Fibroblast of mammary gland (primary cell): ENCODE measurements around the gene ATXN1.
"Not testable (repeated sequence)": the region's sequence is repeated elsewhere in the genome, so short reads cannot be mapped to it uniquely, and the experiment has no call there.

Experiments used
- DNase-seq: peaks from one replicate; pipeline ENCODE4 v3.0.0-alpha.2; 2010; ENCODE audit warnings: low read depth
- H3K4me3 ChIP-seq: 2 replicates; pipeline ENCODE4 v1.5.1; 2011; ENCODE audit warnings: low read depth, mild to moderate bottlenecking, low read length, moderate library complexity; ENCODE audit not compliant: control insufficient read depth
- TF ChIP-seq, protein P1 (sequence below): conservative IDR thresholded peaks from 2 replicates; pipeline ENCODE4 v1.5.1; 2011; ENCODE audit warnings: low read depth, low read length, inconsistent platforms; ENCODE audit not compliant: control insufficient read depth, insufficient read depth

Gene ATXN1

DNA sequence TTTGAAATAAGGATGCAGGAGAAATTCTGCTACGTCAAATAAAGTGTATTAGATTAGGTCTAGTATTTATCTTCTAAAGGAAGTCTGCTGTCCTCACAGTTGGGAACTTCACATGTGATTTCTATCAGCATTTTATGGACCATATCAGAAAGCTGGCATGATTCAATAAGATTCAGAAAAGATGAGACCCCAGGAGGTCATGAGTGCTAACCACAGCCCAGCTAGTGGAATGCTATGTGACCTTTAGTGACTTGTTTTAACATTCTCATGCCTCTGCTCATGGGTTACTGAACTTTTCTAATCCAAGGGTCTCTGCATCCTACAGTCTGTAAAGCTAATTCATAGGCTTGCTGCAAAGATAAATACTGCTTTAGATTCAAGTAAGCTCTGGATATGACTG, 372.8 kb downstream of the ATXN1 start:
- DNase-seq: no peak
- H3K4me3 ChIP-seq: no peak overlapping the region
- TF ChIP-seq, protein P1, sequence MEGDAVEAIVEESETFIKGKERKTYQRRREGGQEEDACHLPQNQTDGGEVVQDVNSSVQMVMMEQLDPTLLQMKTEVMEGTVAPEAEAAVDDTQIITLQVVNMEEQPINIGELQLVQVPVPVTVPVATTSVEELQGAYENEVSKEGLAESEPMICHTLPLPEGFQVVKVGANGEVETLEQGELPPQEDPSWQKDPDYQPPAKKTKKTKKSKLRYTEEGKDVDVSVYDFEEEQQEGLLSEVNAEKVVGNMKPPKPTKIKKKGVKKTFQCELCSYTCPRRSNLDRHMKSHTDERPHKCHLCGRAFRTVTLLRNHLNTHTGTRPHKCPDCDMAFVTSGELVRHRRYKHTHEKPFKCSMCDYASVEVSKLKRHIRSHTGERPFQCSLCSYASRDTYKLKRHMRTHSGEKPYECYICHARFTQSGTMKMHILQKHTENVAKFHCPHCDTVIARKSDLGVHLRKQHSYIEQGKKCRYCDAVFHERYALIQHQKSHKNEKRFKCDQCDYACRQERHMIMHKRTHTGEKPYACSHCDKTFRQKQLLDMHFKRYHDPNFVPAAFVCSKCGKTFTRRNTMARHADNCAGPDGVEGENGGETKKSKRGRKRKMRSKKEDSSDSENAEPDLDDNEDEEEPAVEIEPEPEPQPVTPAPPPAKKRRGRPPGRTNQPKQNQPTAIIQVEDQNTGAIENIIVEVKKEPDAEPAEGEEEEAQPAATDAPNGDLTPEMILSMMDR: no peak

DNA sequence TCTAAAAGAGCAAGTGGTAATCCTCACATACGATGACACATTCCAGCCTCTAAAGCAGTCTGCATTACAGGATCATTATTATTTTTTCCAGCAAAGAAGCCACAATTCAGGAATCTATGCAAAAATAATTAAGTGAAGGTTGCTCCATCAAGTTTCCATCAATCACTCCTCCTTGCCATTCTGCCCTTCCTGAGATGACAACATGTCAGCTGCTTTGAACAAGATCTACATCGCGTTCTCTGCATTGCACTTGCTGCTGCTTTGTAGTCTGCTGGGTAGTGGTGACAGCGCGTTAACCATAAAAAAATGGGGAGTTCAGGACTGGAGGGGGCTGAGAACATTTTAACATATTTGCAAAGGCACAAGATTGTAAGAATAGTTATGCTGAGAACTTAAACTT, 375.2 kb downstream of the ATXN1 start:
- TF ChIP-seq, protein P1: no peak
- no peak for DNase-seq
- H3K4me3 ChIP-seq: no peak overlapping the region

DNA sequence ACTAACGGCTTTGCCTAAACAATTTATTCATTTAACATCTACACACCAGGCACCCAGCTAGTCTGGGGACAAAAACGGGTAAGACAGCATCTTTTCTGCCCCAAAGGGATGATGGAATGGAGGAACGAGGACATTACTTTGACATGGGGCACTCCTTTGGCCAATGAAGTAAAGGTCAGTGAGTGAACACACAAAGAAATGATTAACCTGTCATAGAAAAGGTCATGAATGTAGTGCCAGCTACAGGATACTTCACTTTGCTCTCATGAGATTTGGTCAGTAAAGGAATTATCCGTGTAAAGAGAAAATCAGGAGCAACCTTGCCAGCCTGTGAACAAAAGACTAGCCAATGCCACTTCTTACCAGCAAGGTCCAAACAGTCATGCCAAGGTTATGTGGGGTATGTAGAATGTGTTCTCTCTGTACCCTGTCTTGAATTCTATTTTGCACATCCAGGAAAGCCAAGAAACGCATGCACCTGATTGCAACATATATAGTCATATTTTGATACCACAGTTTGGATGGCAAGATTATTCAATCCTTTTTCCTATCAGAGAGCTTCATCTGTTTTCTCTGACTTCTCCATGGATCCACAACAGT, 377.6 kb downstream of the ATXN1 start:
- DNase-seq: no peak
- TF ChIP-seq, protein P1: no peak
- H3K4me3 ChIP-seq: no peak overlapping the region

DNA sequence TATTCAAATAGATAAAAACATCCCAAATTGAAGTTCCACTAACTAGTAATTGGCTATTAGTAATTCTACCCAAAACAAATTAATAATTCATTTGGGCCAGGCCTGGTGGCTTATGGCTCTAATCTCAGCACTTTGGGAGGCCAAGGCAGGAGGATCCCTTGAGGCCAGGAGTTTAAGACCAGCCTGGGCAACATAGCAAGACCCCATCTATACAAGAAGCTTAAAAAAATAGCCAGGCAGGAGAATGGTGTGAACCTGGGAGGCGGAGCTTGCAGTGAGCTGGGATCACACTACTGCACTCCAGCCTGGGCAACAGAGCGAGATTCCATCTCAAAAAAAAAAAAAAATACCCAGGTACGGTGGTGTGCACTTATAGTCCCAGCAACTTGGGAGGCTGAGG, 379.3 kb downstream of the ATXN1 start:
- not testable (repeated sequence) for DNase-seq, H3K4me3 ChIP-seq

DNA sequence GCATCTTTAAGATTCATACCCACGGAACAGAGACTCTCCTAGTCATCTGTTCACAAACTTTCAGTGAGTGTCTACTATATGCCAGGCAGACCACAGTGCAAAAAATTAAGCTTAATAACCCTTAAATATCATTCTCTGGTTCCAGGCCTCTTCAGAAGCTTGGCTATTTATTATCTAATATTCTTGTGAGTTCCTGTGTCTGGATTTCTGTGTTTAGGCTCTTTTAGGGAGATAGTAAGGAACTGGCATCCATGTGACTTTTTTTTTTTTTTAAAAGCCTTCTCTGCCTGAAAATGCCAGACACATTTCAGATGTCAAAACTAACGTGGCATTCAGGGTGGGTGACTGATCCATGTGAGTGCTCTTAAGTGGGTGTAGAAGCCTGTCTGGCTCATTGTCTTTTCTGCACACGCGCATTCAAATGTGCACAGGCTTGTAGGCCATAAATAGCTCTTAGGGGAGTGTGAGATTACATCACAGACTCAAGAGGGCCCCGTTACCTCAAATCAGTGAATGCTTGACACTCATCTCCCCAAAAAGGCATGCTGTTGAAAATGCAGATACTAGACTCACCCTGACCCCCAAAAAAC, 380.9 kb downstream of the ATXN1 start:
- no peak overlapping the region for H3K4me3 ChIP-seq
- DNase-seq: no peak
- TF ChIP-seq, protein P1: no peak

DNA sequence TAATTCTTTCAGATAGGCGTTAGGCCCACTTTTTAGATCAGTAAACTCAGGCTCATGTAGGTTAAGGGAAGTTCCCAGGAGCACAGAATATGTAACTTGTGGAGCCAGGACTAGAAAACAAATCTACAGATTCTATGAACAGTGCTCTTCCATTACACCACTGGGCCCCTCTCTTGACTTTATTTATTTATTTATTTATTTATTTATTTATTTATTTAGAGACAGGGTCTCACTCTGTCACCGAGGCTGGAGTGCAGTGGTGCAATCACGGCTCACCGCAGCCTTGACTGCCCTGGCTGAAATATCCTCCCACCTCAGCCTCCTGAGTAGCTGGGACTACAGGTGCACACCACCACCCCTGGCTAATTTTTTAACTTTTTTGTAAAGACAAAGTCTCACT, 382.9 kb downstream of the ATXN1 start:
- H3K4me3 ChIP-seq, DNase-seq: not testable (repeated sequence)

DNA sequence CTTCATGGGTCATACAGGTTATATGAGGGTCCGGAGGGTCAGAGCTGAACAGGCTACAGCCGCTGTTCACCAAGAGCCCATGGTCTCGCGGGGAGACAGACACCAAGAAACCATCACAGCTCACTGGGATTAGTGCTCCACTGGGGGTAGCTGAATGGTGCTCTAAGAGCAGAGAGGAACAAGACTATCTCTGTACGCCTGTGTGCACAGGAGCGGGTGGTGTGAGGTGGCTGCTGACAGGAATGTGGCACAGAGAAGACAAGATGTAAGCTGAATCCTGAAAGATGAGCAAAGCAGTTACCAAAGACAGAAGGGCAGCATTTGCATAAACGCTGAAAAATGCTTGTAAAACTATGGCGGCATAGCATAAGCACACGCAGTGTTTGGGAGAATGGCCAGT, 383.8 kb downstream of the ATXN1 start:
- H3K4me3 ChIP-seq: no peak overlapping the region
- TF ChIP-seq, protein P1: no peak
- DNase-seq: no peak

DNA sequence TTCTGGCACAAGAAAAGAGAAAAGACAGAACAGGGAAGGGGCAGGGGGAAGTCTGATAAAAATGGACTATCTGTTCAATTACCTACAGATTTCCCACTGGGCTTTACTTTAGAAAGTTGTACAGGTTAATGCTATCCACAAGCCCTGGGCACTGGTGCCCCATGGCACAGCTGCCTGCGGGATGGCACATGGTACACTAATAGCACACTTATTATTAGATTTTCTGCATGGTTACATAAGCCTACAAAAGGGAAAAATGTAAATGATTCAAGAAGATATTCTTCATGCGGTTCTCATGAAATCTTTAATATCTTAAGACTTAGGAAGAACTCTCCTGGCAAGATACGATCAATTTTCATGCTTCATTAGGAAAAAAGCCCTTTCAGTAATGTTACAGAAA, 385.4 kb downstream of the ATXN1 start:
- no peak overlapping the region for H3K4me3 ChIP-seq
- TF ChIP-seq, protein P1: no peak
- DNase-seq: no peak
